ENCODE measurements around the gene SNX24.
A peak's percentile ranks its signal among the peaks of the same experiment; 100 is the strongest.

Gene SNX24

DNA sequence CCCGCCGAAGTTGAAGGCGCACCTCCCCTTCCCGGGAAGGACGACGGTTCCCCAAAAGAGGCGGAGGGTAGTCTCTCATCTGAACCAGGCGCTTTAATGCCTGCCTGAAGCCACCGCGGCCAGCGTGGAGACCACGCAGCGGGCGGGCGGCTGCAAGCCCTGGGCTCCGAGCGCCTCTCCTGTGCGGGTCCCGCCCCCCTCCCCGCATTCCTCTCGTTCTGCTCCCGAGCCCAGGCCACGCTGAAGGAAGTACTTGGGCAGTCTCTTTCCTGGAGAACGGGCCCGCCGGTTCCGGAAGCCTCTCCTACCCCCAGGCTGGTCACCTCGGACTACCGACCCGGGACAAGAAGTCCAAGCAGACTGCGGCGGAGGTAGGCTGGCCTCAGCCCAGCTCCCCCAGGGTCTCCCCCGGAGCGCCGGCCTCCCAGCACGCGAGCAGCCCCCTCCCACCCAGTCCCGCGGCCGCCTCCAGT, 190.5 kb downstream of the SNX24 start:
- peak; percentile 66 for DNase-seq (ENCODE audit: low spot score)

DNA sequence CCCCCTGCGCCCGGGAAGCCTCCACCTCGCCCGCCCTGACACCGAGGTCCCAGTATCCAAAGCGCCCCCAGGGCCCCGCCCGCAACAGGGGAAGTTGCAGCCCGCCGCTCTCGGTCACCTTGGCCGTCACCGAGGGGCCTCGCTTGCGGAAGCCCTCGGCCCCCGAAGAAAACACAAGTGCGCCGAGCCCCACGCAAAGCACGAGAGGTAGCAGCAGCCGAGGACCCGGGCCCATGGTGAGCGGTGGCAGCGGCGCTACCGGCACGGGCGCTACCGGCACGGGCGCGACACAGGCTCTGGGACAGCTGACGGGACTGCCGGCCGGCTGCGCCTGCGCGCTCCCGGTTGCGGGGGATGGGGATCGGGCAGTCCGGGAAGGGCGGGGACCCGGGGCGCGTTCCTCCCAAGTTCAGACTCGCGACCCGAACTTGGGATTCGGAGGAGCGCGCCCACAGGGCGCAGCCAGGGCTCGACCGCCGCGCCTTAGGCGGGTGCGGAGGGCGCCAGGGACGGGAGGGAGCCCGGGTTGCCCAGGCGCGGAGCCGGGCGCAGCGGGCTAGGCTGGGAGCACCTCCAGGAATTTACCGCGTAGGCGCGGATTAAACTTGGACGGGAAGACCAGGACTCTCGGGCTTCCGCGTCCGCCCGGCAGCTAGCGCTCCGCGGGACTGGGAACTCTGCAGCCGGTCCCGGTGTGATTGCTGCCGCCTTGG, 191.1 kb downstream of the SNX24 start, which contains the start of gene PPIC:
PPIC (minus strand) TSS at position 335 of the 713 bp plus-strand sequence; CDS start at position 235, 100 bp downstream.
- ChIA-PET CTCF (interaction anchor here (0.8 kb wide), 1 partner anchor 309 kb away, joined by 4 read pairs; no protein-coding TSS in a partner anchor), POLR2A (ENCODE audit: low non-redundant PET) (no interaction called here)
- peak within 1 kb of the TSS; percentile 79 for H3K27ac ChIP-seq
- DNase-seq (ENCODE audit: low spot score) = peak; percentile 93
- TF ChIP-seq, protein P1, sequence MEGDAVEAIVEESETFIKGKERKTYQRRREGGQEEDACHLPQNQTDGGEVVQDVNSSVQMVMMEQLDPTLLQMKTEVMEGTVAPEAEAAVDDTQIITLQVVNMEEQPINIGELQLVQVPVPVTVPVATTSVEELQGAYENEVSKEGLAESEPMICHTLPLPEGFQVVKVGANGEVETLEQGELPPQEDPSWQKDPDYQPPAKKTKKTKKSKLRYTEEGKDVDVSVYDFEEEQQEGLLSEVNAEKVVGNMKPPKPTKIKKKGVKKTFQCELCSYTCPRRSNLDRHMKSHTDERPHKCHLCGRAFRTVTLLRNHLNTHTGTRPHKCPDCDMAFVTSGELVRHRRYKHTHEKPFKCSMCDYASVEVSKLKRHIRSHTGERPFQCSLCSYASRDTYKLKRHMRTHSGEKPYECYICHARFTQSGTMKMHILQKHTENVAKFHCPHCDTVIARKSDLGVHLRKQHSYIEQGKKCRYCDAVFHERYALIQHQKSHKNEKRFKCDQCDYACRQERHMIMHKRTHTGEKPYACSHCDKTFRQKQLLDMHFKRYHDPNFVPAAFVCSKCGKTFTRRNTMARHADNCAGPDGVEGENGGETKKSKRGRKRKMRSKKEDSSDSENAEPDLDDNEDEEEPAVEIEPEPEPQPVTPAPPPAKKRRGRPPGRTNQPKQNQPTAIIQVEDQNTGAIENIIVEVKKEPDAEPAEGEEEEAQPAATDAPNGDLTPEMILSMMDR (conservative IDR thresholded peaks at IDR 0.05; ENCODE audit: low read depth) = no peak

More for the DNA sequence above, 190.5 kb downstream of the SNX24 start:
- TF ChIP-seq, protein P1 (conservative IDR thresholded peaks at IDR 0.05; ENCODE audit: low read depth) = no peak
- peak overlapping the region; percentile 79 for H3K27ac ChIP-seq
- POLR2A ChIA-PET (ENCODE audit: low non-redundant PET) = no interaction called here
- CTCF ChIA-PET = interaction anchor here (0.6 kb wide), 1 partner anchor 205 kb away, joined by 3 read pairs; no protein-coding TSS in a partner anchor

DNA sequence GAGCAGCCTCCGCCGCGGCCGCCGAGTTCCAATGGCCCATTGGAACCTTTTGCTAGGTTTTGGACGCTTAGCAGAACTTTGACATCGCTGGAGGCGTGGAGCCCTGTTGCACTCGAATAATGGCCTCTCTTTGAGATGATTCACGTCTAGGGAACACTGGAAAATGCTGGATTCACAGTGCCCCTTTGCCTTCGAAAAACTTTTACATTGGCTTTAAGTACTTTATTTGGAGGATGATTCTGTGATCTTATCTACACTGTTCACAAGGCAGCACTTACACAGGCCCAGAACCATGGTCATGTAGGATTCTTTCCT, 191.6 kb downstream of the SNX24 start:
- CTCF ChIA-PET = interaction anchor here (0.7 to 0.8 kb wide), 2 partner anchors 87 to 308 kb away, joined by 3 to 4 read pairs; no protein-coding TSS in a partner anchor
- POLR2A ChIA-PET (ENCODE audit: low non-redundant PET) = no interaction called here
- peak overlapping the region; percentile 79 for H3K27ac ChIP-seq
- TF ChIP-seq, protein P1 (conservative IDR thresholded peaks at IDR 0.05; ENCODE audit: low read depth) = no peak
- DNase-seq (ENCODE audit: low spot score) = no peak

DNA sequence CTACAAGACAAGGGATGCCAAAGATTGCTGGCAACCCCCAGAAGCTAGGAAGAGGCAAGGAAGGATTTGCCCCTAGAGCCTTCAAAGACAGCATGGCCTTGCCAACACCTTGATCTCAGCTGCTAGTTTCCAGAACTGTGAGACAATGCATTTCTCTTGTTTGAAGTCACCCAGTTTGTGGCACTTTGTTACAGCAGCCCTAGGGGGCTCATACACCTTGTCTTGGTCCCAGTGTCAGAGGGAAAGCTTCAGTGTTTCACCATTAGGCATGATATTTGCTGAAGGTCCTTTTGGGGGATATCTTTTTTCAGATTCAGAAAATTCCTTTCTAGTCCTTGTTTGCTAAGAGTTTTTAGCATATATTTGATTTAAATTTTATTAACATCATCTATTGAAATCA, 194.3 kb downstream of the SNX24 start:
- no peak overlapping the region for H3K27ac ChIP-seq
- DNase-seq (ENCODE audit: low spot score) = no peak
- TF ChIP-seq, protein P1 (conservative IDR thresholded peaks at IDR 0.05; ENCODE audit: low read depth) = no peak
- CTCF ChIA-PET = no interaction called here
- POLR2A ChIA-PET (ENCODE audit: low non-redundant PET) = no interaction called here

DNA sequence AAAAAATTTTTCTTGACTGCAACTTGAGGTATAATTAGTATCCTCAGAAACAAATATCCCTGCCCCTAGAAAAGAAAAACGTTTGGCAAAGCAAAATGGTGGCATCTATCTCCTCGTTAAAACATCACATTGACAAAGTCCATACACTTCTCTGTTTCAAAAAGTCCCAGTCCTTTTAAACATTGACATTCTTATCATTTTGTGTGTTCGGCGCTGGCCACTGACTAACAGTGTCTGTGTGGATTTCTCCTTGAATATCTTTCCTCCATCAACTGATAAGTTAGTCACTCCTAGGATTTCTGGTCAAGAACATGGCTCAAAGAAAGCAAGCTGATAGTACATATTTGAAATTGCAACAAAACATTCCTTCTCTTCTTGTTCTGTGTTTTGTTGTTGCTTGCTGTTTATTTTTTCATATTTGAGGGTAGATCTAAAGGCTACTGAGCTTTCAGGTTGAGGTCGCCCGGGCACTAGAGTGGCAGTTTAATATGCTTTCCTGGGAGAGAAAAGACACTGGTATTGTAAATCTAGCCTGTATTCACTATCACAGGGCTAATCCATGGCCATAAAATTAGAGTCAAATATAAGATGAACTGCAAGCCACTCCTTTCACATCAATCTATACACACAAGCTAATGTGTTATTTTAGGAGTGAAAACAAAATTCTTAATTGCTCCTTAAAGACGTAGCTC, 199.7 kb downstream of the SNX24 start:
- POLR2A ChIA-PET (ENCODE audit: low non-redundant PET) = no interaction called here
- DNase-seq (ENCODE audit: low spot score) = no peak
- TF ChIP-seq, protein P1 (conservative IDR thresholded peaks at IDR 0.05; ENCODE audit: low read depth) = no peak
- H3K27ac ChIP-seq = no peak overlapping the region
- CTCF ChIA-PET = interaction anchor here (0.6 kb wide), 1 partner anchor 337 kb away, joined by 3 read pairs; no protein-coding TSS in a partner anchor

DNA sequence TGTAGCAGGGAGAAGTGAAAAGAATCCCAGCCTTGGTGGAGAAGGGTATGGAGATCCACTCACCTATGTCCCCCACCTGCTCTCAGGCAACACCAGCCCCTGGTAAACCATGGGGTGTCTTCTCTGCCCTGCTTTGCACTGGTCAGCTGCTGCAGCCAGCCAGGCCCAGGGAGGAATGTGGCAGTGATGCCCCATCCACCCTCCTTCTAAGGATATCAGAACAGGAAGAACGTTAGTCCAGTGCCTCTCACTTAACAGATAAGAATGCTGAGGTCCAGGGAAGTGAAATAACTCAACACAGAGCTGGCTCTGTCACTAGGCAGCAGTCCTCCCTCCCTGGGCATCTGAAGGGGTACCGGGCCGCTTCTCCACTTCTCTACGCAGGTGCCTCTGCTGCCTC, 200.8 kb downstream of the SNX24 start:
- DNase-seq (ENCODE audit: low spot score) = no peak
- ChIA-PET POLR2A (ENCODE audit: low non-redundant PET) (no interaction called here), CTCF (interaction anchor here (0.5 kb wide), 1 partner anchor 422 kb away, joined by 3 read pairs; no protein-coding TSS in a partner anchor)
- no peak overlapping the region for H3K27ac ChIP-seq
- TF ChIP-seq, protein P1 (conservative IDR thresholded peaks at IDR 0.05; ENCODE audit: low read depth) = no peak
